GM12878 (cell line): Measurements from ENCODE around the gene USP12. TPM values are rescaled to one million over a fixed set of nuclear protein-coding genes. Genes with fewer than 3 reads are reported as not detected.

ENCODE experiments used
- ATAC-seq: fragments of 200-7000 bp; cut with Tn5 transposase; 3 replicates; pipeline ENCODE4 v1.9.1; 2020; ENCODE audit warnings: mild to moderate bottlenecking, moderate library complexity
- BruUV-seq: library from RNA; stranded (reverse); fragments of 400-500 nt; replicated peaks from 2 replicates; lab custom pipeline; 2021; lab: Mats Ljungman, UMichigan
- CTCF ChIA-PET: fragments of 300-600 bp; sonication (Branson Sonifier 250); formaldehyde crosslinking; extraction: SDS; loops from one replicate; lab custom pipeline; 2021; ENCODE audit warnings: inconsistent platforms; lab: Yijun Ruan, JAX
- POLR2A ChIA-PET: fragments of 350-600 bp; formaldehyde crosslinking; extraction: SDS; loops from one replicate; lab custom pipeline; 2021; ENCODE audit warnings: inconsistent platforms; lab: Charles Lee
- RAD21 ChIA-PET: fragments of 300-600 bp; sonication (Branson Sonifier 250); formaldehyde crosslinking; loops from one replicate; lab custom pipeline; 2023; ENCODE audit warnings: antibody characterized with exemption; ENCODE audit not compliant: unreplicated experiment; lab: Charles Lee
- SMC1A ChIA-PET: fragments of 300-600 bp; sonication (Branson Sonifier 250); formaldehyde crosslinking; loops from one replicate; lab custom pipeline; 2023; ENCODE audit not compliant: unreplicated experiment, uncharacterized antibody; lab: Charles Lee
- DNase-seq: peaks from one replicate; pipeline ENCODE4 v3.0.0-alpha.2; 2011; ENCODE audit warnings: low read depth, low spot score
- FAIRE-seq: peaks from 3 replicates; lab custom pipeline; 2011; peaks lifted over from hg19 to GRCh38; lab: Jason Lieb, UNC
- H2AFZ ChIP-seq: 2 replicates; pipeline ENCODE4 v1.6.0; 2011; ENCODE audit warnings: low read depth, low read length, control low read depth; ENCODE audit not compliant: control insufficient read depth
- H3K27ac ChIP-seq: 2 replicates; pipeline ENCODE4 v1.5.1; 2011; ENCODE audit warnings: control low read depth; ENCODE audit not compliant: control insufficient read depth, insufficient read depth
- H3K27me3 ChIP-seq, 2 experiments: replicated peaks in 1 of 2; 2 replicates each; pipeline versions ENCODE4 v1.6.0 to v1.6.1; 2011; ENCODE audit warnings: low read length in 1 of 2; ENCODE audit not compliant: control insufficient read depth in 2 of 2, insufficient read depth in 2 of 2
- H3K36me3 ChIP-seq, 2 experiments: 2 replicates each; pipeline ENCODE4 v1.5.1; 2011; ENCODE audit warnings: low read length in 1 of 2; ENCODE audit not compliant: control insufficient read depth in 2 of 2, insufficient read depth in 2 of 2
- H3K4me1 ChIP-seq: 2 replicates; pipeline ENCODE4 v1.6.1; 2011; ENCODE audit warnings: mild to moderate bottlenecking, low read length, moderate library complexity, mixed read lengths; ENCODE audit not compliant: control insufficient read depth, insufficient read depth
- H3K4me2 ChIP-seq: 2 replicates; pipeline ENCODE4 v1.6.0; 2011; ENCODE audit warnings: control low read depth; ENCODE audit not compliant: control insufficient read depth, insufficient read depth
- H3K4me3 ChIP-seq: fragments of 200-600 bp; sonication (generic); 2 replicates; pipeline ENCODE4 v1.5.1; 2016
- H3K79me2 ChIP-seq: 2 replicates; pipeline ENCODE4 v1.6.0; 2011; ENCODE audit warnings: low read length; ENCODE audit not compliant: control insufficient read depth, insufficient read depth
- H3K9ac ChIP-seq: 2 replicates; pipeline ENCODE4 v1.8.0; 2011; ENCODE audit warnings: low read length, control low read depth, mixed read lengths; ENCODE audit not compliant: control insufficient read depth, insufficient read depth
- H3K9me3 ChIP-seq: replicated peaks from 3 replicates; pipeline ENCODE4 v1.5.1; 2011; ENCODE audit warnings: mild to moderate bottlenecking, low read length; ENCODE audit not compliant: control insufficient read depth, insufficient read depth
- H4K20me1 ChIP-seq: 2 replicates; pipeline ENCODE4 v1.6.0; 2011; ENCODE audit not compliant: control insufficient read depth, insufficient read depth
- ATF2 ChIP-seq: IDR thresholded peaks from 2 replicates; pipeline ENCODE4 v1.6.1; 2012; ENCODE audit warnings: low read length, inconsistent platforms
- BMI1 ChIP-seq: fragments of 450-650 bp; IDR thresholded peaks from 2 replicates; pipeline ENCODE4 v1.6.1; 2016; ENCODE audit warnings: mild to moderate bottlenecking, moderate library complexity, borderline replicate concordance
- CBX3 ChIP-seq: fragments of 200-600 bp; sonication (generic); IDR thresholded peaks from 2 replicates; pipeline ENCODE4 v1.6.1; 2016; ENCODE audit warnings: low read depth, borderline replicate concordance
- CREB1 ChIP-seq: IDR thresholded peaks from 2 replicates; pipeline ENCODE4 v1.6.1; 2012; ENCODE audit warnings: low read depth, mild to moderate bottlenecking, inconsistent platforms
- EP300 ChIP-seq, 2 experiments: fragments of 150-350 bp in 1 of 2; IDR thresholded peaks; 2 replicates each; pipeline ENCODE4 v1.6.1; 2011 to 2012; ENCODE audit warnings: low read depth in 2 of 2, low read length in 2 of 2, borderline replicate concordance in 1 of 2, improper control_type of control experiment in 1 of 2, inconsistent platforms in 1 of 2; ENCODE audit not compliant: control insufficient read depth in 1 of 2
- FOS ChIP-seq: IDR thresholded peaks from 3 replicates; pipeline ENCODE4 v1.6.1; 2011; ENCODE audit warnings: borderline replicate concordance; ENCODE audit not compliant: insufficient read length; ENCODE audit errors: extremely low read depth
- HCFC1 ChIP-seq: fragments of 150-350 bp; IDR thresholded peaks from 2 replicates; pipeline ENCODE4 v1.6.1; 2014; ENCODE audit warnings: low read length
- JUNB ChIP-seq: IDR thresholded peaks from 2 replicates; pipeline ENCODE4 v1.6.1; 2016; ENCODE audit warnings: antibody characterized with exemption, mild to moderate bottlenecking
- MTA3 ChIP-seq: IDR thresholded peaks from 2 replicates; pipeline ENCODE4 v1.6.1; 2012; ENCODE audit warnings: low read length, inconsistent platforms, borderline replicate concordance
- MYC ChIP-seq: IDR thresholded peaks from 2 replicates; pipeline ENCODE4 v1.6.1; 2011; ENCODE audit warnings: mild to moderate bottlenecking, low read length, moderate library complexity, inconsistent platforms; ENCODE audit not compliant: insufficient read depth, insufficient replicate concordance, insufficient read length, severe bottlenecking
- NFYA ChIP-seq: IDR thresholded peaks from 2 replicates; pipeline ENCODE4 v1.6.1; 2011; ENCODE audit warnings: low read depth, mild to moderate bottlenecking, low read length, improper control_type of control experiment, borderline replicate concordance
- POU2F2 ChIP-seq: IDR thresholded peaks from 3 replicates; pipeline ENCODE4 v1.6.1; 2011; ENCODE audit warnings: low read depth, mild to moderate bottlenecking, low read length, borderline replicate concordance
- SMAD1 ChIP-seq: fragments of 450-650 bp; IDR thresholded peaks from 2 replicates; pipeline ENCODE4 v1.6.1; 2018; ENCODE audit warnings: mild to moderate bottlenecking, low read depth; ENCODE audit not compliant: partially characterized antibody
- SMARCA5 ChIP-seq: fragments of 450-650 bp; IDR thresholded peaks from 2 replicates; pipeline ENCODE4 v1.6.1; 2017; ENCODE audit warnings: mild to moderate bottlenecking
- SUPT20H ChIP-seq: IDR thresholded peaks from 2 replicates; pipeline ENCODE4 v1.6.1; 2011; ENCODE audit warnings: low read depth, mild to moderate bottlenecking, low read length, moderate library complexity, borderline replicate concordance; ENCODE audit not compliant: control insufficient read depth
- TCF12 ChIP-seq: IDR thresholded peaks from 2 replicates; pipeline ENCODE4 v1.6.1; 2011; ENCODE audit warnings: low read depth, mild to moderate bottlenecking, low read length
- TCF3 ChIP-seq: IDR thresholded peaks from 2 replicates; pipeline ENCODE4 v1.6.1; 2012; ENCODE audit warnings: low read depth, mild to moderate bottlenecking, low read length, borderline replicate concordance; ENCODE audit not compliant: insufficient read depth
- ZNF217 ChIP-seq: fragments of 450-650 bp; IDR thresholded peaks from 2 replicates; pipeline ENCODE4 v1.6.1; 2017; ENCODE audit warnings: antibody characterized with exemption, mild to moderate bottlenecking
- ZNF384 ChIP-seq: IDR thresholded peaks from 2 replicates; pipeline ENCODE4 v1.6.1; 2012; ENCODE audit warnings: low read depth, mild to moderate bottlenecking, low read length, improper control_type of control experiment, borderline replicate concordance
- WGBS: methylation state at CpG from one replicate; pipeline ENCODE4 v1.1.6; 2016; ENCODE audit warnings: low lambda C conversion rate; ENCODE audit not compliant: insufficient replicate concordance, insufficient coverage; ENCODE audit errors: missing lambda C conversion rate; 5-methylcytosine and 5-hydroxymethylcytosine counted together
- in situ Hi-C: fragments of 300-500 bp; cut with MboI; formaldehyde crosslinking; loops from 9 replicates; pipeline ENCODE4 v1.14.3; 2018; ENCODE audit warnings: mixed read lengths
- intact Hi-C: fragments of 100-400 bp; cut with micrococcal nuclease; formaldehyde crosslinking; loops from one replicate; pipeline ENCODE4 v1.14.2; 2022; ENCODE audit not compliant: unreplicated experiment
- polyA plus RNA-seq, 11 experiments: library from polyadenylated mRNA; depleted of rRNA in 4 of 11; unstranded in 6 of 11; stranded (reverse) in 5 of 11; fragments of >200 nt; fragmentation: Nextera tagmentation in 4 of 11; fragmentation: Illumina TruSeq in 1 of 11; extraction: Ambion mirVana in 4 of 11; extraction: Trizol in 1 of 11; gene quantifications; 1 replicate in 1 of 11; 2 replicates in 10 of 11; pipeline versions ENCODE4 v1.2.1 to v1.2.3, GENCODE V29; 2011 to 2016; ENCODE audit warnings: inconsistent platforms in 2 of 11, missing spikeins in 2 of 11, low read depth in 1 of 11
- total RNA-seq, 4 experiments: library from RNA; depleted of rRNA in 3 of 4; stranded (reverse); fragments of >200 nt in 3 of 4; fragmentation: Illumina TruSeq in 1 of 4; extraction: Trizol in 1 of 4; gene quantifications; 2 replicates each; pipeline versions ENCODE4 v1.2.1 to v1.2.3, GENCODE V29; 2013 to 2021
- TF ChIP-seq, protein P1 (sequence below): IDR thresholded peaks from 2 replicates; pipeline ENCODE4 v1.6.1; 2011; ENCODE audit warnings: borderline replicate concordance, low read depth, mild to moderate bottlenecking, moderate library complexity, low read length; ENCODE audit not compliant: insufficient read depth, poor library complexity, severe bottlenecking
- TF ChIP-seq, protein P2 (sequence below): fragments of 450-650 bp; IDR thresholded peaks from 2 replicates; pipeline ENCODE4 v1.6.1; 2017; ENCODE audit warnings: borderline replicate concordance

Gene USP12
- total and polyA plus RNA-seq, 10 of the 15 experiments (the other 5 are each of a cell fraction or from before 2014, with no cell fraction given) = 3.5 to 32.2 (median 24.6) TPM

GRCh38 chr13:27170221-27170515, 1.4 kb downstream of the USP12 start:
- H3K9ac ChIP-seq = peak overlapping the region; percentile 91
- in situ Hi-C loops (loop anchor here (5.0 kb wide), 1 partner anchor 82 kb away; the partner anchor contains the start of gene RPL21), intact Hi-C loops (loop anchor here (1.0 to 10.0 kb wide), 2 partner anchors 39 to 185 kb away; no protein-coding TSS in a partner anchor)
- RAD21 ChIA-PET = interaction anchor here (0.6 to 7.8 kb wide), 12 partner anchors 8 to 185 kb away, joined by 3 to 56 read pairs (median 4); no protein-coding TSS in a partner anchor
- no peaks in the 10 kb centered on the region for H3K9me3 ChIP-seq
- WGBS = 0% methylated on average over 4 of the region's 4 CpGs
- H3K4me3 ChIP-seq = peak overlapping the region; percentile 98
- CTCF ChIA-PET = interaction anchor here (0.7 to 1.9 kb wide), 6 partner anchors 10 to 135 kb away, joined by 3 to 6 read pairs (median 4); partner anchors contain the start of gene RASL11A
- SMC1A ChIA-PET = interaction anchor here (0.7 to 12.1 kb wide), 11 partner anchors 9 to 222 kb away, joined by 3 to 169 read pairs (median 4); no protein-coding TSS in a partner anchor
- H3K4me2 ChIP-seq = peak overlapping the region; percentile 81
- peaks cover 13% of the 10 kb centered on the region for H3K4me1 ChIP-seq
- no peaks in the 10 kb centered on the region for H4K20me1 ChIP-seq
- POLR2A ChIA-PET = interaction anchor here (0.6 to 1.8 kb wide), 3 partner anchors 23 to 44 kb away, joined by 3 to 4 read pairs (median 3); no protein-coding TSS in a partner anchor
- DNase-seq (no peak), FAIRE-seq (no peak), ATAC-seq (peak; percentile 49)
- BruUV-seq = TSS peak; percentile 69
- H2AFZ ChIP-seq = no peak overlapping the region
- H3K79me2 ChIP-seq = peaks cover 64% of the 10 kb centered on the region
- no peaks in the 10 kb centered on the region for H3K36me3 ChIP-seq
- no peaks in the 10 kb centered on the region for H3K27me3 ChIP-seq
- H3K27ac ChIP-seq = peak overlapping the region; percentile 89
- TF ChIP-seq, protein P1, sequence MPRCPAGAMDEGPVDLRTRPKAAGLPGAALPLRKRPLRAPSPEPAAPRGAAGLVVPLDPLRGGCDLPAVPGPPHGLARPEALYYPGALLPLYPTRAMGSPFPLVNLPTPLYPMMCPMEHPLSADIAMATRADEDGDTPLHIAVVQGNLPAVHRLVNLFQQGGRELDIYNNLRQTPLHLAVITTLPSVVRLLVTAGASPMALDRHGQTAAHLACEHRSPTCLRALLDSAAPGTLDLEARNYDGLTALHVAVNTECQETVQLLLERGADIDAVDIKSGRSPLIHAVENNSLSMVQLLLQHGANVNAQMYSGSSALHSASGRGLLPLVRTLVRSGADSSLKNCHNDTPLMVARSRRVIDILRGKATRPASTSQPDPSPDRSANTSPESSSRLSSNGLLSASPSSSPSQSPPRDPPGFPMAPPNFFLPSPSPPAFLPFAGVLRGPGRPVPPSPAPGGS = peak; percentile 15
- TF ChIP-seq ATF2 (no peak), FOS (no peak), JUNB (peak; percentile 78; the same call in 1 of the 2 replicates), ZNF217 (no peak), EP300 (IDR thresholded peaks at IDR 0.05; ENCODE audit: borderline replicate concordance in 1 of 2, control insufficient read depth in 1 of 2, low read depth in 2 of 2, low read length in 2 of 2) (peak in 1 of 2 experiments; percentile 44; a peak in 2 of 4 replicates), MTA3 (no peak), TCF12 (no peak), ZNF384 (peak; percentile 49), MYC (no peak), NFYA (no peak), POU2F2 (no peak), CREB1 (peak; percentile 52; the same call in 1 of the 2 replicates), HCFC1 (no peak), SMARCA5 (no peak), CBX3 (no peak), BMI1 (no peak), TCF3 (no peak), SMAD1 (no peak), SUPT20H (no peak)
- TF ChIP-seq, protein P2, sequence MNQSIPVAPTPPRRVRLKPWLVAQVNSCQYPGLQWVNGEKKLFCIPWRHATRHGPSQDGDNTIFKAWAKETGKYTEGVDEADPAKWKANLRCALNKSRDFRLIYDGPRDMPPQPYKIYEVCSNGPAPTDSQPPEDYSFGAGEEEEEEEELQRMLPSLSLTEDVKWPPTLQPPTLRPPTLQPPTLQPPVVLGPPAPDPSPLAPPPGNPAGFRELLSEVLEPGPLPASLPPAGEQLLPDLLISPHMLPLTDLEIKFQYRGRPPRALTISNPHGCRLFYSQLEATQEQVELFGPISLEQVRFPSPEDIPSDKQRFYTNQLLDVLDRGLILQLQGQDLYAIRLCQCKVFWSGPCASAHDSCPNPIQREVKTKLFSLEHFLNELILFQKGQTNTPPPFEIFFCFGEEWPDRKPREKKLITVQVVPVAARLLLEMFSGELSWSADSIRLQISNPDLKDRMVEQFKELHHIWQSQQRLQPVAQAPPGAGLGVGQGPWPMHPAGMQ = no peak
